CD8-positive, alpha-beta memory T cell (primary cell): Measurements from ENCODE around the gene PDXP. TPM values are rescaled to one million over a fixed set of nuclear protein-coding genes. Genes with fewer than 3 reads are reported as not detected.

ENCODE experiments used
- CTCF ChIA-PET: fragments of 350-600 bp; sonication (Branson Sonifier 250); formaldehyde crosslinking; loops from one replicate; lab custom pipeline; 2021; ENCODE audit warnings: antibody characterized with exemption; lab: Charles Lee
- POLR2A ChIA-PET: fragments of 350-600 bp; sonication (Branson Sonifier 250); formaldehyde crosslinking; loops from one replicate; lab custom pipeline; 2021; ENCODE audit warnings: antibody characterized with exemption; lab: Charles Lee
- DNase-seq, 5 donors: peaks; one replicate each; pipeline versions ENCODE4 v3.0.0 to v3.0.0-alpha.2; 2020 to 2022; ENCODE audit warnings: mixed read lengths in 1 of 5
- H3K27ac ChIP-seq: one replicate; pipeline ENCODE4 v1.7.0; 2013; ENCODE audit warnings: low read depth, mild to moderate bottlenecking, low read length, moderate library complexity
- H3K27me3 ChIP-seq: 2 replicates; pipeline ENCODE4 v1.7.0; 2013; ENCODE audit warnings: low read length, mild to moderate bottlenecking; ENCODE audit not compliant: insufficient read depth, poor library complexity, severe bottlenecking
- H3K36me3 ChIP-seq: 2 replicates; pipeline ENCODE4 v1.7.0; 2013; ENCODE audit warnings: mild to moderate bottlenecking, low read length, moderate library complexity; ENCODE audit not compliant: insufficient read depth
- H3K4me1 ChIP-seq: 2 replicates; pipeline ENCODE4 v1.7.0; 2013; ENCODE audit warnings: mild to moderate bottlenecking, low read length, moderate library complexity; ENCODE audit not compliant: insufficient read depth
- H3K4me3 ChIP-seq: 2 replicates; pipeline ENCODE4 v1.7.0; 2013; ENCODE audit warnings: mild to moderate bottlenecking, low read length
- H3K9me3 ChIP-seq: 2 replicates; pipeline ENCODE4 v1.7.0; 2013; ENCODE audit warnings: mild to moderate bottlenecking, low read length
- H3K27ac Mint-ChIP-seq, 8 donors: one replicate each; pipeline ENCODE4 v1.8.0; 2020 to 2021; ENCODE audit warnings: mixed read lengths in 8 of 8, mild to moderate bottlenecking in 6 of 8, inconsistent platforms in 3 of 8, moderate library complexity in 3 of 8
- H3K27me3 Mint-ChIP-seq, 2 donors: one replicate each; pipeline ENCODE4 v1.8.0; 2020 to 2021; ENCODE audit warnings: mixed read lengths in 2 of 2, mild to moderate bottlenecking in 1 of 2, moderate library complexity in 1 of 2
- H3K36me3 Mint-ChIP-seq, 3 donors: one replicate each; pipeline ENCODE4 v1.8.0; 2020 to 2021; ENCODE audit warnings: mixed read lengths in 3 of 3, inconsistent platforms in 1 of 3, mild to moderate bottlenecking in 1 of 3
- H3K4me1 Mint-ChIP-seq, 3 donors: one replicate each; pipeline ENCODE4 v1.8.0; 2020 to 2021; ENCODE audit warnings: mixed read lengths in 3 of 3, inconsistent platforms in 1 of 3, mild to moderate bottlenecking in 1 of 3
- H3K4me3 Mint-ChIP-seq, 7 donors: one replicate each; pipeline ENCODE4 v1.8.0; 2020 to 2021; ENCODE audit warnings: mixed read lengths in 7 of 7, mild to moderate bottlenecking in 6 of 7, moderate library complexity in 4 of 7, inconsistent platforms in 2 of 7
- H3K9me3 Mint-ChIP-seq, 5 donors: one replicate each; pipeline ENCODE4 v1.8.0; 2020 to 2022; ENCODE audit warnings: mixed read lengths in 5 of 5, mild to moderate bottlenecking in 3 of 5, moderate library complexity in 2 of 5, inconsistent platforms in 1 of 5
- polyA plus RNA-seq: library from polyadenylated mRNA; unstranded; fragments of 300-500 nt; fragmentation: Illumina TruSeq; gene quantifications from one replicate; pipeline ENCODE4 v1.2.3, GENCODE V29; 2021
- total RNA-seq, 2 experiments: library from RNA; stranded (reverse); gene quantifications; one replicate each; pipeline ENCODE4 v1.2.3, GENCODE V29; 2021

The PDXP gene
- total and polyA plus RNA-seq, 3 experiments from 2014 or later: 7.1 to 37.8 (median 36.0) TPM

DNA sequence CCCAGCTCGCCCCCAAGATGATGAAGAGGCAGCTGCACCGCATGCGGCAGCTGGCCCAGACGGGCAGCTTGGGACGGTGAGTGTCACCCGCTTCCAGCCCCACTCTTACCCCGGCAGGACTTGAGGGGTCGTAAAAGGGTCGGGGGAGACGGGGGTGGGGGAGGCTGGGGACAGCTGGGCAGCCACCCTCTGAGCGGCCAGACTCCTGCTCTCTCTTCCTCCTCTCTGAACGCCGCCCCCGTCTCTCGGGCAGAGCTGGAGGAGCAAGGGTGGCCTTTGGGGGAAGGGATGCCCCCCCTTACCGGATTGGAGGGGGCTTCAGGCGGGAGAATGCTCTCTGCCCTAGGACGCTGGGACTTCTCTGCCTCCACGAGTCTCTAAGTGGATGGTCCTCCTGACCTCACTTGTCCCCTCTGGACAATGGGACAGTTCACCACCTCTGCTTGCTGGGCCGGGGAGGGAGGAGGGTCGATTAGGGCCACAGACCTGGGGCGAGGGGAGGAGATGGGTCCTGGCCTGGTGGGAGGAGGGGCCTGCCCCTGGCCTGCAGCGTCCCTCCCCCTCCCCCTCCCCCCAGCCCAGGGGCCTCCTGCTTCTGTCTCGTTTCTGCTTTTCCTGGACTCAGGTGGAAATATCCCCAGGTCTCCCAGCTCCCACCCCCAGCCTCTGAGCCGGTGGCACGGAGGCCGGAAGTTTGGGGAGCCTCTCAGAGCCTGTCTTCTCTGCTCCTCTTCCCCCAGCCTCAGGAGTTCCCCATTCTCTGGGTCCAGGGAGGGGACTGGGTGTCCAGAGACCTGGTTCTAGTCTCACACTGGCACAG is 18.5 kb upstream of the PDXP start:
- ChIA-PET POLR2A (interaction anchor here (0.8 to 4.2 kb wide), 4 partner anchors 11 to 46 kb away, joined by 3 to 25 read pairs (median 5); partner anchors contain the start of gene NOL12), CTCF (interaction anchor here (1.5 to 16.3 kb wide), 6 partner anchors 10 to 42 kb away, joined by 5 to 375 read pairs (median 145); partner anchors contain the start of genes GGA1, LGALS1, NOL12 and PDXP)
- Mint-ChIP-seq H3K36me3 (peaks cover 0 to 44% (median 6%) of the 10 kb centered on the region in 3 donors), H3K9me3 (no peaks in the 10 kb centered on the region), H3K4me3 (peak overlapping the region; percentile 85 to 99 (median 97)), H3K27me3 (no peaks in the 10 kb centered on the region), H3K27ac (peak overlapping the region; percentile 83 to 97 (median 93)), H3K4me1 (peaks cover 52 to 87% (median 57%) of the 10 kb centered on the region in 3 donors)
- peaks cover 69% of the 10 kb centered on the region for H3K4me1 ChIP-seq
- peak overlapping the region; percentile 94 for H3K4me3 ChIP-seq
- no peaks in the 10 kb centered on the region for H3K9me3 ChIP-seq
- H3K27ac ChIP-seq: peak overlapping the region; percentile 72
- no peaks in the 10 kb centered on the region for H3K27me3 ChIP-seq
- H3K36me3 ChIP-seq: peaks cover 31% of the 10 kb centered on the region
- peak in 1 of 5 donors; percentile 32 for DNase-seq

DNA sequence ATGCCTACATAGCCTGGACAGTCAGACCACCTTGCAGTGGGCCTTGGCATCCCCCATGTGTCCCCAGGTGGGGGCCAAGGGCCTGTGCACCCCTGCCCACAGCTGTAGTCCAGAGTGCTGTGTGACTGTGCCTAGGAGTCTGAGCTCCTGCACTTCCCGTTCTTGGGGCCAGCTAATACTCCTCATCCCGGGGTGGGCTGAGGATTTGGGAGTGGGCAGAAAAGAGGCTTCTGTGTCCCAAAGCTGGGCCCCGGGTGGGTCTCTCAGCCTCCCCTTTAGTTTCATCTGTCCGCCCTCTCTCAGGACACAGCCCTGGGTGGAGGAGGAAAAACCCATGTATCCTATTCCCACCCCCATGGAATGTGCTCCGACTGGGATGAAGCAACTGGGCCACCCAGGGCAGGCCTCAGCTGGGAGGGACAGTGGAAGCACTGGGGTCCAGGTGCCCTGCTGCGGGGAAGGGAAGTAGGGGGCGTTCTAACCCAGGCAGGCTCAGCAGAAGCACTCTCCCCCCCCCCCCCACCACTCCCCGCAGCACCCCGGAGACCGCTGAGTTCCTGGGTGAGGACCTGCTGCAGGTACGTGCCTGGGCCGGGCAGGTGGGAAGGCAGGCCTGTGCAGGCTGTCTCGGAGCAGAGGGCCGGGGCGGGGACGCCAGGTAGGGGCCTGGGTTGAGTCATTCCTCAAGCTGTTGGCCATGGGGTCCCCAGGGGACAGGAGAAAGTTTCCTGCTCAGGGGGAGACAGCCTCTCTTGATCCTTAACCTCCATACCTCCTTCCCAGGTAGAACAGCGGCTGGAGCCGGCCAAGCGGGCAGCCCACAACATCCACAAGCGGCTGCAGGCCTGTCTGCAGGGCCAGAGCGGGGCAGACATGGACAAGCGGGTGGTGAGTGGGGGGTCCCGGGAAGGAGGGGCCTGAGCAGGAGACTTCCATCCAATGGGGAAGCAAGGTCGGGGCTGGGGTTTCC is 17.6 kb upstream of the PDXP start:
- Histone ChIP-seq H3K4me1 (peaks cover 61% of the 10 kb centered on the region), H3K27ac (peak overlapping the region; percentile 72), H3K9me3 (no peaks in the 10 kb centered on the region), H3K27me3 (no peaks in the 10 kb centered on the region), H3K36me3 (peaks cover 40% of the 10 kb centered on the region), H3K4me3 (peak overlapping the region; percentile 94)
- peaks cover 49 to 83% (median 55%) of the 10 kb centered on the region in 3 donors for H3K4me1 Mint-ChIP-seq
- peaks cover 0 to 53% (median 6%) of the 10 kb centered on the region in 3 donors for H3K36me3 Mint-ChIP-seq
- peak overlapping the region; percentile 85 to 99 (median 97) for H3K4me3 Mint-ChIP-seq
- ChIA-PET POLR2A (interaction anchor here (0.7 to 4.2 kb wide), 8 partner anchors 8 to 167 kb away, joined by 3 to 25 read pairs (median 6); partner anchors contain the start of genes GCAT, GGA1 and PDXP), CTCF (interaction anchor here (1.4 to 16.3 kb wide), 7 partner anchors 11 to 41 kb away, joined by 5 to 375 read pairs (median 54); partner anchors contain the start of genes GGA1, LGALS1, NOL12 and PDXP)
- H3K27me3 Mint-ChIP-seq: no peaks in the 10 kb centered on the region
- peak in 1 of 5 donors; percentile 37 for DNase-seq
- no peaks in the 10 kb centered on the region for H3K9me3 Mint-ChIP-seq
- H3K27ac Mint-ChIP-seq: peak overlapping the region; percentile 83 to 96 (median 90)

DNA sequence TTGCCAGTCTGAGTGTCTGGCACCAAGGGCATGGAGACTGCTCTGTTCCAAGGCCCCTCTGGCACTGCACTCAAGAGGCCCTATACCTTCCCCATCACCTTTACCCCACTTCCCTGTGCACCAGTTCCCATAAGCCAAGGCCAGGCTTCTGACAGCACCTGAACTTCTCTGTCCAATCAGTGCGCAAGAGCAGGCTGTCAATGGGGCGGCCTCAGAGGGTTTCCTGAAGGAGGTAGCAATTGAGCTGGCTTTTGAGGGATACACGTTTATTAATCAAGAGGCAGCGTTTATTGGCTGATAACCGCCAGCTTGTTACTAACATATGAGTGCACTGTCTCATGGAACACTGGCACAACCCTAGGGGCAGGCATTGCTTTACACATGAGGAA is 17.0 kb upstream of the PDXP start:
- H3K27me3 ChIP-seq: no peaks in the 10 kb centered on the region
- peaks cover 54% of the 10 kb centered on the region for H3K4me1 ChIP-seq
- peaks cover 0 to 59% (median 6%) of the 10 kb centered on the region in 3 donors for H3K36me3 Mint-ChIP-seq
- peak overlapping the region; percentile 94 for H3K4me3 ChIP-seq
- H3K4me3 Mint-ChIP-seq: peak overlapping the region; percentile 85 to 99 (median 97)
- CTCF ChIA-PET: interaction anchor here (1.3 to 16.3 kb wide), 9 partner anchors 12 to 221 kb away, joined by 3 to 375 read pairs (median 28); partner anchors contain the start of genes GGA1, LGALS1, NOL12 and PDXP
- H3K27me3 Mint-ChIP-seq: no peaks in the 10 kb centered on the region
- no peak for DNase-seq
- H3K27ac ChIP-seq: no peak overlapping the region
- peak overlapping the region in 6 of 8 donors; percentile 47 to 88 (median 80) for H3K27ac Mint-ChIP-seq
- H3K4me1 Mint-ChIP-seq: peaks cover 43 to 77% (median 50%) of the 10 kb centered on the region in 3 donors
- peaks cover 43% of the 10 kb centered on the region for H3K36me3 ChIP-seq
- no peaks in the 10 kb centered on the region for H3K9me3 ChIP-seq
- H3K9me3 Mint-ChIP-seq: no peaks in the 10 kb centered on the region
- POLR2A ChIA-PET: interaction anchor here (1.9 to 2.9 kb wide), 5 partner anchors 8 to 36 kb away, joined by 5 to 18 read pairs (median 8); partner anchors contain the start of genes GGA1, LGALS1 and PDXP

DNA sequence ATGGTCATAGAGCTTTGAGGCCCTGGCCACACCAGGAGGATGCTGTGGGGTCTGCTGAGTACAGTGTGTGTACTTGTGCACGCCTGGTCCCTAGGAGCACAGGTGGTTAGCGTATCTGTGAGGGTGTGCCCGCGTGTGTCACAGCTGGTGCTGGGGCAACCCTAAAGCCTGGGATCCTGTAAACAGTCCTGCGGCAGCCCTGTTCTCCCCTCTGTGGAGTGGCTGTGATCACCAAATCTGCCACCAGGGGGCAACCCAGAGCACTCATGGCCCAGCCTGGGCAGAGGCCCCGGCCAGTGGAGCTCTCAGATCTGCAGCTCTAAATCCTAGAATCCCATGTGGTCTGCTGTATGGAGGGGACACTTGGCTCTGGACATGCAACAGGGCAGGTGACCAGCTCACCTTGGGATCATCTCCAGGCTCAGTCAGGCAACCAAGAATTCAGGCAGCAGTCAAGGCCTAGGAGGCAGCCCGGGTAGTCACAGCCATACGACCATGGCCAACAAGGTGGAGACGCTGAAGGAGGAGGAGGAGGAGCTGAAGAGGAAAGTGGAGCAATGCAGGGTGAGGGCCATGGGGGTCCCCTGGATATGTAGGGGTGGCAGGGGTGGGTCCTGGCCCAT is 15.2 kb upstream of the PDXP start:
- H3K36me3 Mint-ChIP-seq: peaks cover 0 to 74% (median 6%) of the 10 kb centered on the region in 3 donors
- peak; percentile 68 to 87 (median 82) for DNase-seq
- peaks cover 27 to 59% (median 33%) of the 10 kb centered on the region in 3 donors for H3K4me1 Mint-ChIP-seq
- no peaks in the 10 kb centered on the region for H3K27me3 ChIP-seq
- no peaks in the 10 kb centered on the region for H3K9me3 Mint-ChIP-seq
- peak overlapping the region; percentile 62 to 88 (median 84) for H3K27ac Mint-ChIP-seq
- CTCF ChIA-PET: interaction anchor here (0.8 to 16.3 kb wide), 20 partner anchors 13 to 219 kb away, joined by 3 to 375 read pairs (median 7); partner anchors contain the start of genes ANKRD54, GGA1, LGALS1 and MFNG
- H3K4me3 Mint-ChIP-seq: peak overlapping the region; percentile 37 to 85 (median 68)
- H3K27ac ChIP-seq: no peak overlapping the region
- no peaks in the 10 kb centered on the region for H3K27me3 Mint-ChIP-seq
- H3K9me3 ChIP-seq: no peaks in the 10 kb centered on the region
- H3K4me1 ChIP-seq: peaks cover 37% of the 10 kb centered on the region
- H3K36me3 ChIP-seq: peaks cover 58% of the 10 kb centered on the region
- POLR2A ChIA-PET: interaction anchor here (0.6 to 2.9 kb wide), 15 partner anchors 10 to 175 kb away, joined by 3 to 18 read pairs (median 7); partner anchors contain the start of genes GGA1, LGALS1 and PDXP
- peak overlapping the region; percentile 14 for H3K4me3 ChIP-seq

DNA sequence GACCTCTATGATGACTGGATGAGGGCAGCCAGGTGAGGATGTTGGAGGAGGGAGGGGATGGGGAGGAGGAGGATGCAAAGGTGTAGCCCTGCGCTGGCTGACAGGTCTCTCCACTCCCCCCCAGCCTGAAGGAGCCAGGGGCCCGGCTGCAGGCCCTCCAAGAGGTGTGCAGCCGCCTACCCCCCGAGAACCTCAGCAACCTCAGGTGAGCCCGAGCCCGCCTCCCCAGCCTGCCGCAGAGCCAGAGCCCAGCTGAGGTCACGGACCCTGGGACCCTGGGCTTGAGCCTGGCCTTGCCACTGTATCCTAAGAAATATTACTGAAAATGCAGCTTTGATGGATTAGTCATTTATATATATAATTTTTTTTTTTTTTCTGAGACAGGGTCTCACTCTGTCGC is 11.2 kb upstream of the PDXP start:
- Mint-ChIP-seq H3K9me3 (no peaks in the 10 kb centered on the region), H3K4me3 (no peak overlapping the region), H3K4me1 (peaks cover 10 to 36% (median 21%) of the 10 kb centered on the region in 3 donors), H3K27me3 (no peaks in the 10 kb centered on the region), H3K27ac (peak overlapping the region in 1 of 8 donors; percentile 65), H3K36me3 (peaks cover 0 to 87% (median 8%) of the 10 kb centered on the region in 3 donors)
- no peak for DNase-seq
- Histone ChIP-seq H3K27me3 (no peaks in the 10 kb centered on the region), H3K9me3 (no peaks in the 10 kb centered on the region), H3K27ac (no peak overlapping the region), H3K4me3 (no peak overlapping the region), H3K4me1 (peaks cover 16% of the 10 kb centered on the region), H3K36me3 (peaks cover 87% of the 10 kb centered on the region)
- CTCF ChIA-PET: interaction anchor here (0.8 to 1.9 kb wide), 2 partner anchors 11 to 34 kb away, joined by 3 to 8 read pairs; no protein-coding TSS in a partner anchor
- POLR2A ChIA-PET: no interaction called here

DNA sequence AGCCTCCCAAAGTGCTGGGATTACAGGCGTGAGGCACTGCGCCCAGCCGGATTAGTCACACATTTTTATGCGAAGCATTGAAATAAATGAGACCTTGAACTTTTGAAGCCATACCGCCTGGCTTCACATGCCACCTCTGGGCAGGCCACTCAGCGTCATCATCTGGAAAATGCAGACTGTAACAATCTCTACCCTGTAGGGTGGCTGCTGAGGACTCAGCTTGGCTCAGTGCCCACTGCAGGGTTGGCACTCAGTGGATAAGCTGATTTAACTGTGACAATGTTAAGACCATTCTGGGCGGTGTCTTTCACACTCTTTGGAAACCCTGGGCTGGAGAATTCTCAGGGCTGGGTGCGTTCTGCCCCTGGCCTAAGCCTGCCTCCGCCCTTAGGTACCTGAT is 10.6 kb upstream of the PDXP start:
- no peak overlapping the region for H3K27ac ChIP-seq
- peaks cover 83% of the 10 kb centered on the region for H3K36me3 ChIP-seq
- POLR2A ChIA-PET: interaction anchor here (1.0 kb wide), 1 partner anchor 10 kb away, joined by 6 read pairs; the partner anchor contains the start of gene PDXP
- CTCF ChIA-PET: interaction anchor here (0.8 to 1.9 kb wide), 2 partner anchors 11 to 34 kb away, joined by 3 to 8 read pairs; no protein-coding TSS in a partner anchor
- Mint-ChIP-seq H3K4me1 (peaks cover 10 to 30% (median 18%) of the 10 kb centered on the region in 3 donors), H3K36me3 (peaks cover 0 to 86% (median 8%) of the 10 kb centered on the region in 3 donors), H3K9me3 (no peaks in the 10 kb centered on the region), H3K27ac (peak overlapping the region in 2 of 8 donors; percentile 26 to 65), H3K27me3 (no peaks in the 10 kb centered on the region), H3K4me3 (no peak overlapping the region)
- no peak overlapping the region for H3K4me3 ChIP-seq
- H3K27me3 ChIP-seq: no peaks in the 10 kb centered on the region
- peaks cover 10% of the 10 kb centered on the region for H3K4me1 ChIP-seq
- DNase-seq: no peak
- H3K9me3 ChIP-seq: no peaks in the 10 kb centered on the region
